ENCODE results near the gene TAF15.

DNA sequence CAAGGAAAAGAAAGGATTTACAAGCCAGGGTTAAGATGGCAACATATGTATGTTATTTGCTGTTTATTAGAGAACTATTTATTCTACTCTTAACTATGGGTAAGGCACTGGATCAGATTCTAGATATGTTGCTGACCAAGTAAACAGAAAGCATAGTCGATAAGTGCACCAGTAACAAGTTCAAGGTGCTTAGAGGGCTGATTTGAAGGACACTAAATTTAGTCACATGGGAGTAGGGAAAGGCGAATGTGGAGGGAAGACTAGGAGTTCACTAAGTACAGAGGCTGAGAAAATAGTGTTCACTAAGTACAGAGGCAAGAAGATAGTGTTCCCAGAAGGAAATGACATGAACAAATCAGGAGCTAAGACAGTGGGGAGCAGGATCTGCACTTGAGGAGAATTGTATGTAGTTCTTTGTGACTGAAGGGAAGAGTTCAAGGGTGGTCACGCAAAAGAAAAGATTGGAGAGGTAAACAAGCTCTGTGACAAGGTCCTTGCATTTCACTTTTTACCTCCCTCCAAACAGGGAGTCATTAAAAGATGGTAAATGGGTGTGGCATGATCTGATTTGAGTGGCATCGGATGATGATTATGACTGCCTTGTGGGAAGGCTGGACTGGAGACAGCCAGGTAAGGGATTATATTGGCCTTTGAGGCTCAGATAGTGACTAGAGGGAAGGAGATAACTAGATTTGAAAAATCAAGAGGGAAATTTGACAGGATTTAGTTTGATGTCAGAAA, 38.5 kb downstream of the TAF15 start:
- TF ChIP-seq, protein P1, sequence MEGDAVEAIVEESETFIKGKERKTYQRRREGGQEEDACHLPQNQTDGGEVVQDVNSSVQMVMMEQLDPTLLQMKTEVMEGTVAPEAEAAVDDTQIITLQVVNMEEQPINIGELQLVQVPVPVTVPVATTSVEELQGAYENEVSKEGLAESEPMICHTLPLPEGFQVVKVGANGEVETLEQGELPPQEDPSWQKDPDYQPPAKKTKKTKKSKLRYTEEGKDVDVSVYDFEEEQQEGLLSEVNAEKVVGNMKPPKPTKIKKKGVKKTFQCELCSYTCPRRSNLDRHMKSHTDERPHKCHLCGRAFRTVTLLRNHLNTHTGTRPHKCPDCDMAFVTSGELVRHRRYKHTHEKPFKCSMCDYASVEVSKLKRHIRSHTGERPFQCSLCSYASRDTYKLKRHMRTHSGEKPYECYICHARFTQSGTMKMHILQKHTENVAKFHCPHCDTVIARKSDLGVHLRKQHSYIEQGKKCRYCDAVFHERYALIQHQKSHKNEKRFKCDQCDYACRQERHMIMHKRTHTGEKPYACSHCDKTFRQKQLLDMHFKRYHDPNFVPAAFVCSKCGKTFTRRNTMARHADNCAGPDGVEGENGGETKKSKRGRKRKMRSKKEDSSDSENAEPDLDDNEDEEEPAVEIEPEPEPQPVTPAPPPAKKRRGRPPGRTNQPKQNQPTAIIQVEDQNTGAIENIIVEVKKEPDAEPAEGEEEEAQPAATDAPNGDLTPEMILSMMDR (IDR thresholded peaks at IDR 0.05): no peak
- TF ChIP-seq POLR2A (IDR thresholded peaks at IDR 0.05): no peak
